HG03025 (cell line): ENCODE data around the gene RAPGEF1.
"Not testable (repeated sequence)": the region's sequence is repeated elsewhere in the genome, so short reads cannot be mapped to it uniquely, and the experiment has no call there.

Experiments used
- ATAC-seq: cut with Tn5 transposase; IDR thresholded peaks from one replicate; pipeline ENCODE4 v1.9.1; 2021; ENCODE audit warnings: mild to moderate bottlenecking, moderate library complexity; ENCODE audit not compliant: unreplicated experiment, low FRiP score

RAPGEF1 gene

DNA sequence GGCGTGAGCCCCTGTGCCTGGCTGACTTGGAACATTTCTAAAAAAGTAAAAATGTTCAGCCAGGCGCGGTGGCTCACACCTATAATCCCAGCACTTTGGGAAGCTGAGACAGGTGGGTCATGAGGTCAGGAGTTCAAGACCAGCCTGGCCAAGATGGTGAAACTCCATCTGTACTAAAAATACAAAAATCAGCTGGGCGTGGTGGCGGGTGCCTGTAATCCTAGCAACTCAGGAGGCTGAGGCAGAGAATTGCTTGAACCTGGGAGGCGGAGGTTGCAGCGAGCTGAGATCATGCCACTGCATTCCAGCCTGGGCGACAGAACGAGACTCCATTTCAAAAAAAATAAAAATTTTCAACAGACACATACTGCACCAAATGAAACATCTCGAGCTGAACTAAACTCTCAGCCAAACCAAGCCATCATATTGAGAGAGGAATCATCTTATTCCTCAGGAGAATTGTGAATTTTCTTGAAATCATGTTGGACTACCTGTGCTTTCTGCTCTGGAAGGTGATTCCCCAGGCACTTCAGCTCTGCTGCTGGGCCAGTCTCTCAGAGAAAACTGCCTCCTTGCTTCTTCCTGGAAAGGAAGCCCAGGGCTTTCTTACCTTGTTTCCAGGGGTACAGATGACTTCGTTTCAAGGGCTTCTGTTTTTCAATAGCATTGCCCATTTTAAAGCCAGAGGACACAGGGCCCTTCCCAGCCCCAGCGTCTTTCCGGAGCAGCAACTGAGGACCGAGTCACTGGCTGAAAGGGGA, 30.7 kb downstream of the RAPGEF1 start:
- ATAC-seq = not testable (repeated sequence)

DNA sequence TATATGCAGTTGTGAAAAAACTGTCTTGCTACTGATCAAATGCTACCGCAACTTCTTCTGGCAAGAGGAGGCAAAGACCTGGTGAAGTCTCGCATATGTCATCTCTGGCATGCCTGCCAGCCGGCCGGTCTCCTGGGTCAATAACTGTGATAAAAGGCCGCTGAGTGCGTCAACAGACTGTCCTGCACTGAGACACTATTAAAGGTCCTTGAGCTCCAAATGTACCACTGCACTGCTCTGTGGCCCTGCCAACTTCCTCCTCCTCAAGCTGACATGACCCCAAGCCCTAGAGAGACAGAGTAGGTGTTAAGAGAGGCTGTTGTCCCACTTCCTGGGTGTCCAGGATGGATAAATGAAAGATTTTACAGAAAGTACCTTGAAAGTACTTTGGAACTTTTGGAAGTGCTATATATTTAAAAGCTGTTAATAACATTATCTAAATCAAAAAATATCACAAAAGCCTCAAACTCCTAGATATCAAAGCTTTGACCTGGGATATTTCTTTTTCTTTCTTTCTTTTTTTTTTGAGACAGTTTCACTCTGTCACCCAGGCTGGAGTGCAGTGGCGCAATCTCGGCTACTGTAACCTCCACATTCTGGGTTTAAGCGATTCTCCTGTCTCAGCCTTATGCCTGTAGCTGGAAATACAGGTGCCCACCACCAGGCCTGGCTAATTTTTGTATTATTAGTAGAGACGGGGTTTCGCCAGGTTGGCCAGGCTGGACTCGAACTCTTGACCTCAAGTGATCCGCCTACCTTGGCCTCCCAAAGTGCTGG, 31.5 kb downstream of the RAPGEF1 start:
- no peak for ATAC-seq

- ATAC-seq = no peak
Observed at GRCh38 chr9:131707733-131708157, 32.1 kb downstream of the RAPGEF1 start.

- no peak for ATAC-seq
Observed at GRCh38 chr9:131707050-131707449, 32.8 kb downstream of the RAPGEF1 start.

DNA sequence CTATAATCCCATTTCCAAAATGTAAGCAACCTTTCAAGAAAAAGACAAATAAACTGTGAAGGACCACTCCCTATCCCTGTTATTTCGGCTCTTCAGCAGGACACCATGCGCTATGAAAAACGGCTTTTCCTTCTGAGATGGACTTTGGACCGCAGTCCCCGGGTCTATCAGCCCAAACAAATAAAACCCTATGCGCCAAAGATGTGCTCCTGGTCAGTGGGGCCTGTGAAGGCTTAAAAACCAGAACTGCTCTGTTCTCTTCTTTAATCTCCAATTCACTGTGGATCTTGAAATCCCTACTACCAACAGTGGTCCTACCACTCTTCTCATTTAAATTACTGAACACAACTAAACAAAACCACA, 33.3 kb downstream of the RAPGEF1 start:
- no peak for ATAC-seq

GRCh38 chr9:131704988-131705387, 34.9 kb downstream of the RAPGEF1 start:
- ATAC-seq = no peak

DNA sequence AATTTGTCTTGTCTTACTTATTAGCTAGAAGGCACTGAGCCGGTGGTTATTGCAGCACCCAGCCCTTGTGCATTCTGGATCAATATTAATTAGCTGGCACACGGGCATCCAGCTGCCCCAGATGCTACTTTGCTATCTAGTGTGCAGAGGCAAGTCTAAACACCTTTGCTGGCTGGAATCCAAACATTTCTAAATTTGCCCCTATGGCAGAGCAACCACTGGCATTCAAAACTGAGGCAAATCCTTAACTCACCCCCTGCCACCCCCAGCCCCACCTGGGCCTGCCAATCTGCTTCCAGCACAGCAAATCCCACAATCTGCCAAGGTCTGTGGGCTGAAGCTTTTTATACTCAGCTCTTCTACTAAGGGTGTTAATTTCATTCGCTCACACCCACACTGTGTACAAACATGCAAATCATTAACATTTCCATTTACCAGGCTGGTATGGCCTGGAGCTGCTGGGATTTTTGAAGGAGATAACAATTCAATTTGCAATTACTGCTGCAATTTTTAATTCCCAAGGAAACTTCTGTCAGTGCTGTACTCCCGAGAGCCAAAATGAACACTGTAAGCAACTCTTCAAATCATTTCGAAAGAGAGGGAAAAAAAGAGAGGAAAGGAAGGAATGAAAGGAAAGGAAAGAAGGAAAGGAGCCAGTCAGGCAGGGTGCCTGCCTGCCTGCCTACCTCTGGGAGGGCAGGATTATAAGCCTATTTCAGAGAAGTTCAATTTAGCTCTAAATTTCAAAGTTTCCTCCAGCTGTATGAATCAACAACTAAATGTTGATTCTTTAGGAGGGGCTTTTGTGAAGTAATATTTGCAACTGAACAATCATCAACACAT, 35.5 kb downstream of the RAPGEF1 start:
- ATAC-seq = no peak

DNA sequence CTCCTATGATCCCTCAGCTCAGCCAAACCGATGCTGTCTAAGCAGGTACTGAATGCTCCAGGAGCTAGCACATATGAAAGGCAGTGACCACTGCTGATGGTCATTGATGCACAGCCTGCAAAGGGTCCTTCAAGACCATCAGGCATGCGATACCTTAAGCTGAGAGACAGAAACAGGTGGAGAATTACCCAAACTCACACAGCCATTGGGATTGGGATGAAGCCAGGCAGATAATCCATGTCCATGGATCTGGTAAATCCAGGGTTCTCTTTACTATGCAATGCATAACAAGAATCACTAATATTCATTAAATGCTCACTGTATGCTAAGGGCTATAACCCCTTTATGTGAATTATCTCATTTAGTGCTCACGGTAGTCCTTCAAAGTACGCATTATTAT, 36.2 kb downstream of the RAPGEF1 start:
- ATAC-seq = no peak

DNA sequence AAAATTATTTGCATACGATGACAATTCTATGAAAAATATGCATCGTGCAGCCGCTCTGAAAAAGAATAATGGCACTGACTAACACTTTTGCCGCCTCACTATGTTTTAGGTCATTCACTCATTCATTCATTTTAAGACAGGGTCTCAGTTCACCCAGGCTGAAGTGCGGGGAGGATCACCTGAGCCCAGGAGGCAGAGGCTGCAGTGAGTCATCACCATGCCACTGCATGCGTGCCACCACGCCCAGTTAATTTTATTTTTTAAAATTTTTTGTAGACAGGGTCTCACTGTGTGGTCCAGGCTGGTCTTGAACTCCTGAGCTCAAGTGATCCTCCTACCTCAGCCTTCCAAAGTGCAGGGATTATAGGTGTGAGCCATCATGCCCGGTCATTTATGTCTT, 37.0 kb downstream of the RAPGEF1 start:
- no peak for ATAC-seq

- ATAC-seq = no peak
Observed at GRCh38 chr9:131701789-131702337, 38.0 kb downstream of the RAPGEF1 start.

DNA sequence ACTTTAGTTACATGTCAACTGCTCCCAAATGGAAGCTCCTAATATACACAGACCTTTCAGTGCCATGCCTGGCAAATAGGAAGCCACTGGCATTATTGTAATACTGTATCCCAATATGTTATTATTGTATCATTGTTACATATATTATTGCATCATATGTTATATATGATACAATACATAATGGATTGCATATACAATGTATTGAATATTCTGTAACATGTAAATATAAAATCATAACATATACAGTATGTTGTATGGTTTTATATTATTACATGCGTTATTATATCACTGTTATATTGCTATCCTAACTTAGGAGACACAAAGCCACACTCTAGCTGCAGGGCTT, 38.5 kb downstream of the RAPGEF1 start:
- no peak for ATAC-seq

DNA sequence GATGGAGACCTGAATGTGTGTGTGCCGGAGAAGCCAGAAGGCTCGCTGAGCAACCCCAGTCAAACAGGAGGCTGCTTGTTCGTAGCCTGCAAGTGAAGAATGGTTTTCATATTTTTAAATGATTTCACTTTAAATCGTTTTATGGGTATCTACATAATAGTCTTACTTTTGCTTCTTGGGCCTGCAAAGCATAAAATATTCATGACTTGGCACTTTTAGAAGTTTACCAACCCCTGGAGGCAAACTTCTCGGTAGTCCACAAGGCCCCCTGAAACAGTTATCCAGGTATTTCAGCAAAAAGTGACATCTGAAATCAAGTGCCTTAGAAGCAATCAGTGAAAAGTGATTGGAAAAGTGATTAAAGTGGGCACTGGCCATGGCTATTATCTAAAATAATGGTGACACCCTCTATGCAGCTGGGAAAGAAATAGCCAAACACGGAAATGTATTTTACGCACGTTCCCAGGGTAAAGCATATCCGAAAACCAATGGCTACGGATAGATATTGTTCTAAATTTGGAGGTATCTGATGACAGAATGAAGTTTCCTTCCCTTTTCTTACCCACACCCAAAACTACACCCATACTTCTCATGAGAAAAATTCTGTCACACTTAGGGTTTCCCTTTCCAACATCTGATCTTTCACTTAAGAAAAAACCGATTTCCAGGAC, 39.0 kb downstream of the RAPGEF1 start:
- ATAC-seq = no peak

GRCh38 chr9:131700076-131700475, 39.8 kb downstream of the RAPGEF1 start:
- ATAC-seq = no peak

- ATAC-seq = no peak
Observed at GRCh38 chr9:131698618-131698985, 41.3 kb downstream of the RAPGEF1 start.

GRCh38 chr9:131697908-131698617, 41.8 kb downstream of the RAPGEF1 start:
- ATAC-seq = no peak

DNA sequence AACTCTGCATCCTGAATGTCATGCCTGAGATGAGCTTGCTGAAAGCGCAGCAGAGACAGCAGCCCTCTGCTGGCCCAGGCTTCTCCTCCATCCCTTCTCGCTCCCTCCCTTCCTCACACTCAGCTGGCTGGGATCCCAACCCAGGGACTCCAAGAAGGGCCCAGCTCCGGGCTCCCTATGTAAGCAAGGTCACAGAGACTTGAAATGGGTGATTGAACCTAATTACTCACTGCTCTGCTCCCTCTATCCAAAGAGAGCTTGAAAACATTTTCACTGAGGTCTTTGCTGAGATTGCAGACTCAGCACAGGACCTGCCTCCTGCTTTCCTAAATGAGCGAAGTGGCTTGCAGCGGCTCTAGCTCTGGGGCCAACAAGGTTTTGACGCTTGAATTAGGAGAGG, 42.8 kb downstream of the RAPGEF1 start:
- ATAC-seq = no peak

GRCh38 chr9:131695836-131696460, 43.9 kb downstream of the RAPGEF1 start:
- ATAC-seq = no peak

DNA sequence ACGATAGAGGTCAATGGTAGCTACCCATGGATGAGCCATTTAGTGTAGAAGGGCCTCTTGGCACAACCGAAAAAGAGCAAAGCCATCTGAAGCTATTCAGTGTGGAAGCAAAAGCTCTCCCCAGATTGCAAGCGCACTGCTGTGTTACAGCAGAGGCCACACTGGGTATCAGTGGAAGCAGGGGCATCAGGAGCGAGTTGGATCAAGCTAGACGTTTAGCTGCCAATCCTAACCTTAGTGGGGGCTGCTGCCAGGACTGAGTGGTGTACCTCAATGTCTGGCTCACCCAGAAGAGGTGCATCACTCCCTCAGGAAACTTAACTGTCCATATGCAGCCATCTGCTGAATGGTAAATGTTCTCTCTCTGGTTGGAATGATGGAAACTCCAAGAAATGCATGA, 44.5 kb downstream of the RAPGEF1 start:
- ATAC-seq = no peak
